GM21786 (cell line): Measurements from ENCODE around the gene MAN1A1.
A peak's percentile ranks its signal among the peaks of the same experiment; 100 is the strongest.

ENCODE experiments used
- ATAC-seq: cut with Tn5 transposase; IDR thresholded peaks from one replicate; pipeline ENCODE4 v1.9.1; 2021; ENCODE audit not compliant: unreplicated experiment

MAN1A1 gene

GRCh38 chr6:119152187-119152586 lies 197.4 kb downstream of the MAN1A1 start:
- ATAC-seq: no peak

- no peak for ATAC-seq
These were observed 200.6 kb downstream of the MAN1A1 start for GRCh38 chr6:119148825-119149525.

DNA sequence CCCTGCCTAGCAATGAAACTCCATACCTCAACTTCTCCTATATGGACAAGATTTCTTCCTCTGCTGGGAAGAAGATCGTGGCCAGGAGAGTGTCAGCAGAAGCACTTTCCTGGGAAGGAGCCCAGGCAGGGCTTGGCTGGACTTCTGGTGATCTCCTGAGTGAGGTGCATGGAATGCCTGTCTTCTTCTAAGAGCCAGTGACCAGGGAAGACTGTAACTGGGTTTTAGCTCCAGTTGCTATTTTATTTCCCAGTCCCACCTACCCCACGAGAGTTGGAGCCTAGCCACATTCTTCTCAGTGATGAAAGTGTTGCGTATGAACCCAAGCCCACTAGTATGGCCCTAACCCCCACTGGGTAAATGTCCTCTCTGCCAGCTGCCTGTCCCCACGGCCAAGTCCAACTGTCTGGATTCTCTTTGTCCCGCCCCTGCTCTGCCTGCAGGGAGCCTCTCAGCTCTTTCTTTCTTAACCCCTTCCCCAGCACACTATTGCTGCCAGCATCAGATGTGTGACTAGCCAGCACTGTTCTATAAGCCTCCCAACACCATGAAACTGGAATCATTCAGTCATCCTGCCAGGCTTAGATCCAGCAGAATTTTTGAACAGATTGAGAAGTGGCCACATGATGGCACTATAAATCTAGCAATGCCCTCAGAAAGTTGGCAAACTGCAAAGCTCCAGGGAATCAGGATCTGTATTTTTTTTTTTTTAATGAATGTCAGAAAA lies 201.3 kb downstream of the MAN1A1 start:
- no peak for ATAC-seq

DNA sequence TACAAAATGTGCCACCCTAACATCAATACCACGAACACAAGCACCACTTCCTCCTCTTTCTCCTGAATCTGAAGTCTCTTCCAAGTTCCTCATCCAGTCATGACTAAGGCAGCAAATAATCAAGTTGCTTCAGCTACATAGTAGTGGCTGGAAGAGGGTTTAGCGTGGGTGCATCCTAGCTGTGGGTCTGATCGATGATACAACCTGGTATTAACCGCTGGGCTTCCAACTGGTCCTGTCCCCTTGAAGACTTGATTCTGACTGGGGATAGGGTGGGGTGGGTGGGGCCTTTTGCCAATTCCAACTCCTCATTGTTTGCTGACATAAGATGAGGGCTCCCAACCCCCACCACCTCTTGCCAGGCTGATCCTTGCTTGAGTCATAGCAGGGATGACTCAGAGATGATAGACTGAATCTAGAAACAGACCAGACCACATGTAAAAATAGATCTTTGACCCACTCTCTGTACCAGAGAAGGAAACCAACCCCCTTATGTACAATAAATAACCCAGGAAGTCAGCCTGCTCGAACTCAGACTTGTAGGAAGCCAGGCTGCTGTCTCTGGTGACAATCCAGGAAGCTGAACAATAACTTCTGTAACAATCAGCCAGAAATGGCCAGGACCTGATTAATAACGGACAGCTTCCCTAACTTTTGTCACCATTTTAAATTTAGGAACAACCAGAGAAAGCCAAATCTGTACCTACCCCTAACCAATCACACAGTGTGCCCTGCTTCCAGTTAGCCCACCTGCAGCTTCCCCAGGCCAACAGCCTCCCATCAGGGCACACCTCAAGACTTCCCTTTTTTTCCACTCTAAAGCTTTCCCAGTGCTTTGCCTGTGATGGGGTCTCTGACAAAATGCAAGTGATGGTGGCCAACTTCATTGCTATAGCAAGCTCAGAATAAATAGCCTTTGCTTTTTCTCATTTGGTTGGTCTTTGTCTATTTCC lies 202.2 kb downstream of the MAN1A1 start:
- ATAC-seq: peak; percentile 99

GRCh38 chr6:119145111-119145510 lies 204.4 kb downstream of the MAN1A1 start:
- ATAC-seq: no peak

GRCh38 chr6:119142637-119143036 lies 206.9 kb downstream of the MAN1A1 start:
- no peak for ATAC-seq

GRCh38 chr6:119142041-119142440 lies 207.5 kb downstream of the MAN1A1 start:
- no peak for ATAC-seq

GRCh38 chr6:119140196-119141140 lies 209.1 kb downstream of the MAN1A1 start:
- ATAC-seq: no peak

GRCh38 chr6:119138906-119139541 lies 210.5 kb downstream of the MAN1A1 start:
- ATAC-seq: peak; percentile 93

- no peak for ATAC-seq
These were observed 212.1 kb downstream of the MAN1A1 start for GRCh38 chr6:119137194-119138072.

GRCh38 chr6:119134752-119135151 lies 214.8 kb downstream of the MAN1A1 start:
- no peak for ATAC-seq

DNA sequence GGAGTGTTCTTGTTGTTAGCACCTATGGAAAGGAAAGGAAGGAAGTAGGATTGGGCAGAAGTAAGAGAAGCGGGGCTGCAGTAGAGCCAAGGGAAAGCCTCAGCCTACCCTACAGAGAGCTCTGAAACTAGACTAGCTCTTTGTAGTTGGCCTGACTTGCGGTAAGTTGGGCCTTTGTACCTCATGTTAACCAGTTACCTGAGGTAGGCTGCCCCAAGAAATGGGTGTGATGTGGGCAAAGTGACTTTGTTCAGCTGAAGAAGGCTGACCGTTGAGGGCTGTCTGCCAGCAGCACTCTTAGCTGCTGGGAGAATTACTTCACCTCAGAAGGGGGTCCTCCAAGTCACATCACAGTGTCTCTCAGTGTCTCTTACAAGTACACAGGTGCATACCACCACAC lies 216.2 kb downstream of the MAN1A1 start:
- no peak for ATAC-seq

DNA sequence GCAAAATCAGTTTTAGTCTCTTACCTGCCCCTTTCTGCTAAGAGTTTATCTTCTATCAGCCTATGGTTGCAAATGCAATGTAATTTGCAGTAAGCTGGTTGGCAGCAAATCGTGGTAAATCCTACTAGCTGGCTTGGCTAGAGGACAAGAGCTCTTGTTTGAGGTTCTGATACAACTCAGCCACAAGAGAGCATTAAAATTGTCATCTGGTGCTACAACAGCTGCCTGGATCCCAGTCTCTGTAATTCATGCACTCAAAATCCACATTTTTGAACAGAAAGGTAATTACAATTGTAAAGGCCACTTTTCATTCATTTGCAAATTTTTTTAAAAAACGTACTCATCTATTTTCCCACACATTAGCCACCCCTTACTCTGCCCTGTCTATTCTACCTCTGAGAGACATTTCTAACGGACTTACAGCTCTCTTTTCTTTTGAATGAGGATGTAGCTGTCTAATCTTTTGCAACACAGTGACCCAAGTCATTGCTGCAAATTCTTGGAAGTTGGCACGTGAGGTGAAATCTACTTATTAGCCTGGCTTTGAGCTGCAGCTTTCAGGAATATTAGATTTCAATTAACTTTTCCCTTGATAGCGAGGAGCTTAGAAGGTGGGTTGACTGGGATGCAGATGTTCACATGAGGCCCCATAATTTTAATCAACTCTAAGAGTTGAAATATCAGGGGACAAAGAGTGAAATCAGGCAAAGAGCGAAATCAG lies 217.1 kb downstream of the MAN1A1 start:
- no peak for ATAC-seq

GRCh38 chr6:119129968-119130484 lies 219.5 kb downstream of the MAN1A1 start:
- ATAC-seq: no peak

DNA sequence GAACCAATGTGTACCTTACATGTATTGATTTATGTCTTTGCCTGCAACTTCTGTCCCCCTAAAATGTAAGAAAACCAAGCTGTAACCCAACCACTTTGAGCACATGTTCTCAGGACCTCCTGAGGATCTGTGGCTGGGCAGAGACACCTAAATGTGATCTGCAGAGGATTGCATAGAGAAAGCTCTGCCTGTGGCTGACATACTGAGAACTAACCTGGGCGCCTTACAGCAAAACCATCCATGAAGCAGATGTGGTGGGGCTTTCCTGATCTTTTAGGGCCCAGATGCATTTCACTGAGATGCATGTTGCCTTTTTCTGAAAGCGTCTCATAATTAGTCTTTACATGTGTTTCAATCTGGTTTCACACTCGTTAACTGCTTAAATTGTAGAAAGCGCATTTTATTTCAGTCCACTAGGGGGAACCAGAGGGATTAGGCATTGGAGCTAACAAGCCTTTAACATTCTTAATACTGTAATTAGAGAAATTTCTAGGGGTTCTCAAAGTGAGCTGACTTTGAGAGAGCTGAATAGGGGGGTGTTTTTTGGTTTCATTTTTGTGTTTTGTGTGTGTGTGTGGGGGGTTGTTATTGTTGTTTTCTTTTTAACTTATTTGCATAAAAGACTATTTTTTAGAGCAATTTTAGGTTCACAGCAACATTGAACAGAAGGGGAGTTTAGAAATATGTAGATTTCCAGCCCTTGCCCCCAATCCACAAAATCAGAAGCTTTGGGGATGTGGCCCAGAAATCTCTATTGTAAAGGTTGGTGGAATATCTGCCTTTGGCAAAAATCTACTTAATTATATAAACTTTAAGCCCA lies 220.2 kb downstream of the MAN1A1 start:
- ATAC-seq: peak; percentile 92

GRCh38 chr6:119128252-119128912 lies 221.2 kb downstream of the MAN1A1 start:
- ATAC-seq: no peak

GRCh38 chr6:119127627-119128026 lies 221.9 kb downstream of the MAN1A1 start:
- ATAC-seq: no peak
